ENCODE results near the gene SMC6.

Gene SMC6

DNA sequence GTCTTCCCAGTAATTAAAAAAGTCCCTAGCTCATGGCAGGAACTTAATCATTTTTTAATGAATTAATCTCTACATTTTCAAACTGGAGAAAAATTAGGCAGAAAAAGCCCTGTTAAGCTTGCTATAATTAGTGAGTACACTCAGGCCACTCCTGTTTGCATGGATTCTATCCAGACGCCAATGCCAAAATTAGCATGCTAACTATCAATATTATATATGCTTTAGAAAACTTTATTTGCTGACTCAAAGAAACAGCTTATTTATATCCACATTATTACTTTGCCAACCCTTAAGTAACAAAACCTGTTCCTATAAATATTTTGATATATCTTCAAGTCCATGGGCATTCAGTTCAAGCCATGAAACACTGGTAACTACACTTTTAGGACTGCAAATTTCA, 90.9 kb downstream of the SMC6 start:
- ATAC-seq (no peak), DNase-seq (no peak)
- Mint-ChIP-seq H3K36me3 (ENCODE audit: low read depth) (peaks cover 24% of the 10 kb centered on the region), H3K9me3 (no peaks in the 10 kb centered on the region), H3K27ac (no peak overlapping the region), H3K4me3 (no peak overlapping the region), H3K4me1 (peaks cover 14% of the 10 kb centered on the region), H3K27me3 (no peaks in the 10 kb centered on the region)

DNA sequence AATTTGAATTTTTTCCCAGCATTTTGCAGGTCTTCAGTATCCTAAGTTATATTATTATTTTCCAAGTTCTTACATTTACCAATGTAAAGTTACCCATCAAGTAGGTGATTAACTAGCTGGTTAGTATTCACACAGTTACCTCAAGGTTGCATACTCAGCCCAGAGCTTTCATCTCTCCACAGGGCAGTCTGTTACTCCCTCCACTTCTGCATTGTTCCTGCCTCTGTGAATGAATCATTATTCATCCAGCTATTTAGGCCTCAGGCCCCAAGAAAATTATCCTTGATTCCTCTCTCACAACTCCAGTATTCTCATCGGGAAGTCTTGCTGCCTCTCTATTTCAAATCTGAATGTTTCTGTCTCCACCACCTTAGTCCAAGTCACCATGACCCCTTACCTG, 92.2 kb downstream of the SMC6 start:
- H3K36me3 Mint-ChIP-seq (ENCODE audit: low read depth): peaks cover 23% of the 10 kb centered on the region
- ATAC-seq (no peak), DNase-seq (no peak)
- no peaks in the 10 kb centered on the region for H3K27me3 Mint-ChIP-seq
- peaks cover 14% of the 10 kb centered on the region for H3K4me1 Mint-ChIP-seq
- no peak overlapping the region for H3K4me3 Mint-ChIP-seq
- no peaks in the 10 kb centered on the region for H3K9me3 Mint-ChIP-seq
- no peak overlapping the region for H3K27ac Mint-ChIP-seq

DNA sequence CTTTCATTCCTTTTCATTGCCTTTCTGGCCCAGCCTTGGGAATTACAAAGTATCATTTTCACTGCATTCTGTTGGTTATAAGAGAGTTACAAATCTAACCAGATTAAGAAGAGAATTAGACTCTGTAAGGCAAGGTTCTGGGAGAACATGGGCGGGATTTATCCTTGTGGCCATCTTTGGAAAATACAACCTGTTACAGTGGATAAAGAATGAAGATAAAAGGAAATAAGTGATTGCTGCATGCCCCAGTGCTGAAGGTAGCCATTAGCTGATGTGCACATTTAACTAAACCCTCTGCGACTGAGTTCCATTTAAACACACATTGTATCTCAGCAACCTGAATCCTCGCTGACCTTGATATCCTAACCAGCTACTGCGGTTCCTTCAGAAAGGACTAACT, 93.4 kb downstream of the SMC6 start:
- ATAC-seq (no peak), DNase-seq (no peak)
- Mint-ChIP-seq H3K27me3 (no peaks in the 10 kb centered on the region), H3K4me1 (peaks cover 14% of the 10 kb centered on the region), H3K9me3 (no peaks in the 10 kb centered on the region), H3K36me3 (ENCODE audit: low read depth) (peaks cover 17% of the 10 kb centered on the region), H3K4me3 (no peak overlapping the region), H3K27ac (no peak overlapping the region)

DNA sequence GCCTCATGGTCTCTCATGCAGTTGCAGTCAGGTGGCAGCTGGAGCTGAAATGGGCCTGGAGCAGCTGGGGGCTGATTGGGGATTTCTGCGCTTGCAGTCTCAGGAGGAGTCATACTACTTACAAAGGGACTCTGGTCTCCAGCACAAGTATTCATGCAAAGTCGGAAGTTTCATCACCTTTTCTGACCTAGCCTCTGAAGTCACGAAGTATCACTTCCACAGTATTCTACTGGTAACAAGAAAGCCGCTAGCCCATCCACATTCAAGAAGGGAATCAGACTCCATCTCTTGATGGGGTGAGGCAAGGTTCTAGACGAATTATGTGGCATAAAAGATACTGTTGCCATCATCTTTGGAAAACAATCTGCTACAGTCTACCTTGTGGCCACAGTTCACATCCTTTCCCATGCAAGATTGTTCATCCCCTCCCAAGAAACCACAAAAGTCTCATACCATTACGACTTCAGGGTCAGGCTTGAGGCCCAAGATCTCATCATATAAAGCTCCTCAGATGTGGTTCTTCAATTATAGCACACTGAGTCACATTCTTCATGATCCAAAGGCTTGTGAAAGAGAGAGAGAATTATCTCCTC, 95.3 kb downstream of the SMC6 start:
- H3K27ac Mint-ChIP-seq: peak overlapping the region; percentile 13
- ATAC-seq (peak; percentile 86), DNase-seq (no peak)
- H3K4me3 Mint-ChIP-seq: no peak overlapping the region
- H3K27me3 Mint-ChIP-seq: no peaks in the 10 kb centered on the region
- no peaks in the 10 kb centered on the region for H3K9me3 Mint-ChIP-seq
- peaks cover 14% of the 10 kb centered on the region for H3K4me1 Mint-ChIP-seq
- peaks cover 14% of the 10 kb centered on the region for H3K36me3 Mint-ChIP-seq (ENCODE audit: low read depth)

DNA sequence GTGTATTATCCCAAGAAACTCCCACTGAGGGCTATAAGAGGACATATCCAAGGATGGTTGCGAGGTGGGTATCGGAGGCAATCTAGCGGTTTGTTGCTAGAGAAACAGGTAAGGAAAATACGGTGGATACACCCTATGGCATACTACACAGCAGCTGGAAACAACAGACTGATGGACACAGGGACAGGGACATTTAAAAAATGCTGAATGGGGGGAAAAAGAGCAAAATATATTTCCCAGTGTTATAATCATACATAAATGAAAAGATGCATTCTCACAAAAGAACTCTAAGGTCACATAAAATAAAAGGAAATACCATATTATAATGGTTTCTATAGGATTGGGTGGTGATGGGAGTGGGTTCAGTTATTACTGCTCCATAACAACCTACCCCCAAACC, 95.9 kb downstream of the SMC6 start:
- ATAC-seq (no peak), DNase-seq (no peak)
- Mint-ChIP-seq H3K27me3 (no peaks in the 10 kb centered on the region), H3K4me3 (no peak overlapping the region), H3K36me3 (ENCODE audit: low read depth) (peaks cover 9% of the 10 kb centered on the region), H3K4me1 (peaks cover 14% of the 10 kb centered on the region), H3K27ac (no peak overlapping the region), H3K9me3 (no peaks in the 10 kb centered on the region)

DNA sequence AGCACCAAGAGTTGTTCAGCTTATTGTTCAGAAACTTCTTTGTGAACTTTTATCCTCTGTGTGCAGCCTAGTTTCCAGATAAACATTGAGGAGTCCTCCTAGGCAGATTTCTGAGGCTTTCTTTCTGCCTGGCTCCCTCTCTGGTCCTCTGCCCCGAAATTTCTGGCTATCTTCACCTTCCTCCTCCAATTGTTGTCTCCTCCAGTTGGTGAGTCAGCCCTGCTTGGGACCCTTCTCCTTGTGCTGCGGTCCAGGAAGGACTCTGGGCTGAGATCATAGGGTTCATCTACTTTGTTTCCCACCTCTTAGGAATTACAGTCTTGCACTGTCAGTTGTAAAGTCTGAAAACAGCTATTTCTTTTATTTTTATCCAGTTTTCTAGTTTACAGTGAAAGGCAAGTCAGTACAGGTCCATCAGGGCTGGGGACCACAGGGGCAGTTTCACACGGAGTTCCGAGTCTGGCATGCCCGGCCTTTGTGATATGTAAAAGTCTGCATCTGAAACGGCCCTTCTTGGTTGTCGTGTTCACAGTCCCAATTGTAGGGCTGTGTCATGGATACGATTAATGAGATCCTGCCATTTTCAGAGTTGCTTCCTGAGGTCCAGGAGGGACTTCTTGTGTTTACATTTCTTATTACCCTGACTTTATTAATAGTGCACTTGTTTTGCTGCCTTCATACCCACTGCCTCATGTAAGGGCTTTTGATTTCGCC, 100.8 kb downstream of the SMC6 start:
- Mint-ChIP-seq H3K27me3 (no peaks in the 10 kb centered on the region), H3K4me1 (no peaks in the 10 kb centered on the region), H3K4me3 (no peak overlapping the region), H3K27ac (no peak overlapping the region), H3K36me3 (ENCODE audit: low read depth) (no peaks in the 10 kb centered on the region), H3K9me3 (no peaks in the 10 kb centered on the region)
- DNase-seq (no peak), ATAC-seq (no peak)

DNA sequence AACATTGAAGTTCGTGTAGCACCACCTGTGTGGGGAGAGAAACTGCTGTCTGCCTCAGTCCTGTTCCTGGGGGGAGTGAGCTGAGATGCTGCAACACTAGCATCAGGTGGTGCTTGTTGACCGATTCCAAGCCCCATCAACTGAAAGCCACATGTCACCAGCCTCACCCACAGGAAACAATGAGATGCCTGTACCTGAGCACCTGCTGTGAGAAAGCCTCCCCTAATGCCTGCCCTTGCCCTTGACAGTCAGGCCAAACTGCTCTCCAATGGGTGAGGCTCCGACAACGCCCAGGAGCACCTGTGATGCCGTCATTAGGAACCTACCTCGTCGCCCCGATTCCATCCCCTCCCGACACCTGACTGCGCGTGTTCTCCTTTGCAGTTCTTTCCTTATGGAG, 104.6 kb downstream of the SMC6 start:
- H3K9me3 Mint-ChIP-seq: no peaks in the 10 kb centered on the region
- DNase-seq (no peak), ATAC-seq (no peak)
- H3K27ac Mint-ChIP-seq: no peak overlapping the region
- H3K27me3 Mint-ChIP-seq: no peaks in the 10 kb centered on the region
- peaks cover 6% of the 10 kb centered on the region for H3K4me1 Mint-ChIP-seq
- no peak overlapping the region for H3K4me3 Mint-ChIP-seq
- H3K36me3 Mint-ChIP-seq (ENCODE audit: low read depth): no peaks in the 10 kb centered on the region

DNA sequence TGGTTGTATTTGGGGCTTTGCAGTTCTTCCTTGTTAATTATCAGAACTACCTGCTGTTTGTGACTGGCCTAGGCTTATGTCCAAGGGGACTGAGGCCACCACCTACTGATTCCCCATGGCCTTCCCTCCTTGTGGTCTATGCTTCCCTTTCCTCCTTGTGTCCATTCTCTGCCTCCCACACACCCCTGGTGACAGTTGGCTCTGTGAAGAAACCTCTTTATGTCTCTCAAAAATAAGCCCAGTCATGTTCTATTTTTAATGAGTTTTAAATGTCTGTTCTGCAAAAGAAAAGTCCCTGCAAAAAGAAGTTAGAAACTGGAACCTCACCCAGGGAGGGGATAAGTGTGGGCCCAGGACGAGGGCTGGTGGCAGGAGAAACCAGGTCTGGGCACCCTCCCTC, 105.0 kb downstream of the SMC6 start:
- peaks cover 6% of the 10 kb centered on the region for H3K4me1 Mint-ChIP-seq
- H3K27ac Mint-ChIP-seq: no peak overlapping the region
- no peaks in the 10 kb centered on the region for H3K36me3 Mint-ChIP-seq (ENCODE audit: low read depth)
- no peaks in the 10 kb centered on the region for H3K27me3 Mint-ChIP-seq
- no peaks in the 10 kb centered on the region for H3K9me3 Mint-ChIP-seq
- no peak overlapping the region for H3K4me3 Mint-ChIP-seq
- ATAC-seq: no peak
- no peak for DNase-seq

DNA sequence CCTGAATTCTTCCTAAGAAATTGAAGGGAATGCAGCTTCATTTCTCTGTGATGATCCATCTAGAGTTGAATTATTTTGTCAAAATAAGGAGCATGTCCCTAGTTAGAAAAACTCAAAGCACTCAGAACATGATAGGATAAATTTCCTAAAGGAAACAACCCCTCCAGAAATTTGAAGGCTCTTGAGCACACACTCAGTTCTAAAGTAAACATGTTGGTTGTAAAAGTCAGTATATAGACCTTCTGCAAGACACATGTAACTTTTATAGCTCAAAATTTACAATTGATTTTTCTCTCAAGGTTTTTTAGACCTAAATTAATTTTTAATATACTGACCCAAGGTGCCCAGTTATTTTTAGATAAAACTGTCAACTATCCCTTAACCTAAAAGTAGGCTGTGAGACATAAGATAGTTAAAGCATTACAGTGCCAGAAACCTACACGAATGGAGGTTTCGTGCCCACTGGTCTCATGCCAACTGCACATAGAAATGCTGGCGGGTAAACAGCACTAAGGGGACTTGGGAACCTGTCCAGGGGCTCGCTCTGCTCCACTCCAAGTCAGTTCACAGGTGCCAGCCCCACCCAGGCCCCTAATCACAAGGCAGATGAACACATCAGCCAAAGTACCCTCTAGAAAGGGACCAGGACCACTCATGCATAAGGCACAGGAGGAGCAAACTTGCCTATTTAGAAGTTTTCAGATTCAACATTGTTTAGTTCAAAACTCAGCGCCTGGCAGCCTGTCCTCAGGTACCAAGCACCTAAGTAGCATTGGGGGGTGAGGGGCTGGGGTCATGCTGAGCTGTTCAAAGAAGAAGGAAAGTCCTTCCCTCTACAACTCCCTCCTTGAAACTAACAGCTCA, 106.5 kb downstream of the SMC6 start:
- peaks cover 10% of the 10 kb centered on the region for H3K4me1 Mint-ChIP-seq
- no peak overlapping the region for H3K27ac Mint-ChIP-seq
- H3K4me3 Mint-ChIP-seq: no peak overlapping the region
- no peaks in the 10 kb centered on the region for H3K36me3 Mint-ChIP-seq (ENCODE audit: low read depth)
- ATAC-seq (no peak), DNase-seq (no peak)
- H3K9me3 Mint-ChIP-seq: no peaks in the 10 kb centered on the region
- H3K27me3 Mint-ChIP-seq: no peaks in the 10 kb centered on the region

DNA sequence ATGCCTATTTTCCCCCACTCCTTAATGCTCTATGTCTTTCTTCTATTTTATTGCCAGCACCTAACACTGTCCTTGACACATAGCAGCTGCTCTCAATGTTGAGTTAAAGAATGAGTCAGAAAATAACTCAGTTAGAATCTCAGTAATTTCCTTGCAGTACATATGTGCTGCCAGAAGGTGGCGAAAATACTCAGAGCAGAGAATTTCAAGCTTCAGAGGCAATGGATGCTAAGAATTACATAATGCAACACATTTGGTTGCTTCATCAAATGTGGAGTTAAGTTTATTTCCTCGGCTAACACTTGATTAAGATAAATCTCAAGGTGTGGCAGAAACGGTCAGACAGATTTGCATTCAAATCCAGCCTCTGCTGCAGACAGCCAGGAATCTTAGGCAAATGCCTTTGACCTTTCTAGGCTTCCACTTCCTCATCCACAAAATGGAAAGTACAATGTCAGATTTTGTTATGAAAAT, 107.5 kb downstream of the SMC6 start:
- H3K27me3 Mint-ChIP-seq: no peaks in the 10 kb centered on the region

DNA sequence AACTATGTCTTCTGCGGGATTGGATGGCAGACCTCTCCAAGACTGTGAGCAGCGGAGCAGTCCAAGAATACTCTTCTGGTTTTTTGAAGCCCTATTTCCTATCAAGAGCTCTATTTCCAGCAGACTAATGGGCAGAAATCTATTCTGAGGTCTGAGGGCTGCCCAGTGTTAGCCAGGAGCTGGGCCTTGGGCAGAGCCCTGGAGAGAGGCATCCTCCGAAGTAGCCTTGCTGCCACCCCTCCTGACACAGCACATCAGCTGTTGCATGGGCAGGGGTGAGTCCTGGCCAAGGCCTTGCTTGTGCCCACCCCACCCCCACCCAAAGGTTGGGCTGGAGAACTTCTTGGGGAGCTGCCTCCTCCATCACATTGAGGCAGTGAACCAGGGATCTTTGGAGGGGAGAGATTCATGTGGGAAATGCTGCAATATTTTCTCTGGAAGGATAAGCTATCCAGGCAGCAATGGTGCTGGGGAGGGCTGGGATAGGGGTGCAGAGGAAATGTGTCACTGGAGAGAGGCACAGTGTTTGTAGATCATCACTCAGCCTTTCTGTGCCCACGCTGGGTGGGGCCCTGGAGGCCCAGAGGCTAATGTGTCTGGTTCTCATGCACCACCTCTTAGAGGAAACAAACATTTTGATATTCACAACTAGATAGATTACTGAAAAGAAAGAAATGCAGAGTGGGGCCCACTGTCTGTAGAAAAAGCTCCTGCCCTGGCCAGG, 108.5 kb downstream of the SMC6 start:
- no peaks in the 10 kb centered on the region for H3K36me3 Mint-ChIP-seq (ENCODE audit: low read depth)
- no peak overlapping the region for H3K4me3 Mint-ChIP-seq
- no peak for ATAC-seq
- no peaks in the 10 kb centered on the region for H3K9me3 Mint-ChIP-seq
- H3K27ac Mint-ChIP-seq: no peak overlapping the region
- no peaks in the 10 kb centered on the region for H3K27me3 Mint-ChIP-seq
- H3K4me1 Mint-ChIP-seq: peaks cover 10% of the 10 kb centered on the region
- no peak for DNase-seq

More for the DNA sequence above, 107.5 kb downstream of the SMC6 start:
- no peak overlapping the region for H3K4me3 Mint-ChIP-seq
- H3K4me1 Mint-ChIP-seq: peaks cover 10% of the 10 kb centered on the region
- peak; percentile 46 for DNase-seq
- H3K9me3 Mint-ChIP-seq: no peaks in the 10 kb centered on the region
- H3K27ac Mint-ChIP-seq: no peak overlapping the region
- no peaks in the 10 kb centered on the region for H3K36me3 Mint-ChIP-seq (ENCODE audit: low read depth)
- peak; percentile 51 for ATAC-seq

DNA sequence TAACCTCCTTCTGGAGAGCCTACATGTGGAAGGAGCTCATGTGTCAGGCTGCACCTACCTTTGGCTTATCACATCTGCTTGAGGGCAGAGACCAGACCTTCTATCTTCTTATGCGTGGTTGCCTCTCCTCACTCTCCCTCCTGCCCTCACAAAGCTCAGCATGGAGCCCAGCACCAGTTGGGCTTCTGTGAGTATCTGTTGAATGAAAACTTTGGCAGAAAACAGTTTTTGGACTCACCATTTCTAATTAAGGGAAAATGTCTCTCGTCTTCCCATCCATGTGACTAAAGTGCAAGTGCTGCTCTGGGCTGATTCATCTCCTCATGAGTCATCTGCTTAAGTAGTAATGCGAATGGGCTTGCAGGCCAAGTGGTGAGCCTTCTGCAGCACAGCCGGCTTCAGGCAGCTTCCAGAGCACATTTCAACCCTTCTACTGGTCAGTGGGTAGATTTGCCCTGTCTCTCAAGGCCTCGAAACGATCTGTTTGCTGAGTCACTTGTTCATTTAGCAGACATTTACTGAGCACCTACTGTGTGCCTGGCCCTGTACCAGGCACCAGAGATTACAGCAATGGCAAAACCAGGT, 110.5 kb downstream of the SMC6 start:
- Mint-ChIP-seq H3K9me3 (no peaks in the 10 kb centered on the region), H3K27ac (no peak overlapping the region), H3K4me3 (no peak overlapping the region), H3K27me3 (no peaks in the 10 kb centered on the region), H3K4me1 (peaks cover 10% of the 10 kb centered on the region), H3K36me3 (ENCODE audit: low read depth) (no peaks in the 10 kb centered on the region)
- no peak for DNase-seq
- peak; percentile 88 for ATAC-seq

DNA sequence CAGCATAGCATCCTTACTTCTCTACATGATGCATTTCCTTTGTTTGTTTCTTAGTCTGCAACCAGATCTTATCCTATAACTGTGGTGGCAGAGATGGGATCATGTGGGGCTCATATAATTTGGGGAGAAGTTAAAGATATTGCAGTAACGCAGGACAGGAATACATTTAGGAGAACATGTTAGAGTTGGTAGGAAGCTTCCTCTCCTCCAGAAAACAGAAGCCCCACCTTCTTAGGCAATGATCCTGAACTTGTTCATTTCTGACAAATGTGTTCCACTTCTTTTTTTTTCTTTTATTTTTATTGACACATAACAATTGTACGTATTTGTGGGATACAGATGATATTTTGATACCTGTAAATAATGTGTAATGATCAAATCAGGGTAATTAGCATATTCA, 113.2 kb downstream of the SMC6 start:
- no peak overlapping the region for H3K27ac Mint-ChIP-seq
- H3K36me3 Mint-ChIP-seq (ENCODE audit: low read depth): no peaks in the 10 kb centered on the region
- no peak overlapping the region for H3K4me3 Mint-ChIP-seq
- no peak for ATAC-seq
- no peak for DNase-seq
- H3K9me3 Mint-ChIP-seq: no peaks in the 10 kb centered on the region
- H3K27me3 Mint-ChIP-seq: no peaks in the 10 kb centered on the region
- H3K4me1 Mint-ChIP-seq: peaks cover 4% of the 10 kb centered on the region

DNA sequence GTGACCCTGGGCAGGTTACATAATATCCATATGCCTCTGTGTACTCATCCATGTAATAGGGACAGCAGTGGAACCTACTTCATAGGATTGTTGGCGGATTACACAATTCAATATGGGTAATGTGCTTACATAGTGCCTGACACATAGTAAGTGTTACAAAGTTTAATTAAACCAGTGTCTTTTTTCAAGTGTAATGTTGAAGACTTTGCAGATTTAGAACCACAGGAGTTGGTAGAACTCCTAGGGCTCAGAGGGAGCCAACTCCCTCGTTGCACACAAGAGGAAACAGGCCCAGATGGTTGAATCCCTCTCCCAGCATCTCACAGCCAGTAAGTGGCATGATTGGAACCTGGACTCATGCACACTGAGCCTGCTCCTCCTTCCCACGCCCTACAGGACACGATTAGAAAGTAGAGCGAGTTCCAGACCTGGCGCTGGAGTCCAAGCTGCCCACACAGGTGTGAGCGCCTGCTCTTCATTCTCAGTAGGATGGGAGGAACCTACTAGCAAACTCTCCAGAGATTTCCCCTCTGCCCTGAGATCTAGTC, 115.3 kb downstream of the SMC6 start:
- H3K36me3 Mint-ChIP-seq (ENCODE audit: low read depth): no peaks in the 10 kb centered on the region
- no peak overlapping the region for H3K4me3 Mint-ChIP-seq
- H3K27me3 Mint-ChIP-seq: no peaks in the 10 kb centered on the region
- no peak overlapping the region for H3K27ac Mint-ChIP-seq
- no peaks in the 10 kb centered on the region for H3K9me3 Mint-ChIP-seq
- DNase-seq (no peak), ATAC-seq (no peak)
- peaks cover 4% of the 10 kb centered on the region for H3K4me1 Mint-ChIP-seq
